ENCODE measurements around the gene ACP2.

DNA sequence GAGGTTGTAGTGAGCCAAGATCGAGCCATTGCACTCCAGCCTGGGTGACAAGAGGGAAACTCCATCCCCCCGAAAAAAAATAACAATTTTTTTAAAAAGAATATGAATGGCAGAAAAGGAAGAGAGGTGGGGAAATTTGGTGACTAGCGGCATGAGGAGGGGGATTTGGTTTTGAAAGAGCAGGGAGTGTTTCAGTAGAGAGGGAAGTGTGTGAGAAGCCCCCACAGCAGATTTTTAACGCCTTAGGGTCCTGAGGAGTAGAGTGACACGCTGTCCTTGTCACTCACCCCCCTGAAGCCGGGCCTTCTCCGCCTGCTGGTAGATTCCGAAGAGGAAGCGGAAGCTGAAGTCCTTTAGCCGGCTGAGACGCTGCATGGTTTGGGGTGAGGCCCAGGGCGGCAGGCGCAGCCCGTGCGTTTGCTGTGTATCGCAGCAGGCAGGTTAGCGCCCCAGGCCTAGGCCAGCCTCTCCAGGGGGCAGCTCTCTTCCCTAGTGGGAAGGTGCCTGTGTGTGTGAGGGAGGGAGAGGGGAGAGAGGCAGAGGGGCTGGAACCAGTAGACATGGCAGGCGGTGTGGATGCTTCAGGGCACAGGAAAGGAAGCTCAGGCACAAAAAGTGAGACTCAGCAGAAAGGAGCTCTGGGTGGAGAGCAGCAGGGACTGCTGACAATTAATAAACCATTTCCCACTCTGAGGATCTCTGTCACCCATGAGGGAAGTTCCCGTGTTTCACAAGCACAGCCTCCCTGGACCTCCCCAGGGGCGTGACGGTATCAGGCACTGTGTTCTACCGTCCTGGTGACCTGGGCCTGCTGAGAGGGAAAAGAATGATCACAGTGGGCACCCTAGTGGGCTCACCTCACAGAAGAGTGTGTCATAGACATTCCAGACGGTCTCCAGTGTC, 3.9 kb downstream of the ACP2 start:
- TF ChIP-seq POLR2A (IDR thresholded peaks at IDR 0.05; ENCODE audit: extremely low read depth, insufficient read length) (no peak), MYC (IDR thresholded peaks at IDR 0.05; ENCODE audit: low read depth, low read length) (no peak)
- TF ChIP-seq, protein P1, sequence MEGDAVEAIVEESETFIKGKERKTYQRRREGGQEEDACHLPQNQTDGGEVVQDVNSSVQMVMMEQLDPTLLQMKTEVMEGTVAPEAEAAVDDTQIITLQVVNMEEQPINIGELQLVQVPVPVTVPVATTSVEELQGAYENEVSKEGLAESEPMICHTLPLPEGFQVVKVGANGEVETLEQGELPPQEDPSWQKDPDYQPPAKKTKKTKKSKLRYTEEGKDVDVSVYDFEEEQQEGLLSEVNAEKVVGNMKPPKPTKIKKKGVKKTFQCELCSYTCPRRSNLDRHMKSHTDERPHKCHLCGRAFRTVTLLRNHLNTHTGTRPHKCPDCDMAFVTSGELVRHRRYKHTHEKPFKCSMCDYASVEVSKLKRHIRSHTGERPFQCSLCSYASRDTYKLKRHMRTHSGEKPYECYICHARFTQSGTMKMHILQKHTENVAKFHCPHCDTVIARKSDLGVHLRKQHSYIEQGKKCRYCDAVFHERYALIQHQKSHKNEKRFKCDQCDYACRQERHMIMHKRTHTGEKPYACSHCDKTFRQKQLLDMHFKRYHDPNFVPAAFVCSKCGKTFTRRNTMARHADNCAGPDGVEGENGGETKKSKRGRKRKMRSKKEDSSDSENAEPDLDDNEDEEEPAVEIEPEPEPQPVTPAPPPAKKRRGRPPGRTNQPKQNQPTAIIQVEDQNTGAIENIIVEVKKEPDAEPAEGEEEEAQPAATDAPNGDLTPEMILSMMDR (IDR thresholded peaks at IDR 0.05; ENCODE audit: low read depth, low read length), result no peak
- TF ChIP-seq, protein P2, sequence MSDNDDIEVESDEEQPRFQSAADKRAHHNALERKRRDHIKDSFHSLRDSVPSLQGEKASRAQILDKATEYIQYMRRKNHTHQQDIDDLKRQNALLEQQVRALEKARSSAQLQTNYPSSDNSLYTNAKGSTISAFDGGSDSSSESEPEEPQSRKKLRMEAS (IDR thresholded peaks at IDR 0.05; ENCODE audit: low read depth, low read length), result no peak

Measured in NB4 (cell line).